HG02623 (cell line): ENCODE data around the gene ELMO3.

ENCODE experiments used
- ATAC-seq: cut with Tn5 transposase; IDR thresholded peaks from one replicate; pipeline ENCODE4 v1.9.1; 2021; ENCODE audit warnings: moderate library complexity; ENCODE audit not compliant: unreplicated experiment

ELMO3 gene

DNA sequence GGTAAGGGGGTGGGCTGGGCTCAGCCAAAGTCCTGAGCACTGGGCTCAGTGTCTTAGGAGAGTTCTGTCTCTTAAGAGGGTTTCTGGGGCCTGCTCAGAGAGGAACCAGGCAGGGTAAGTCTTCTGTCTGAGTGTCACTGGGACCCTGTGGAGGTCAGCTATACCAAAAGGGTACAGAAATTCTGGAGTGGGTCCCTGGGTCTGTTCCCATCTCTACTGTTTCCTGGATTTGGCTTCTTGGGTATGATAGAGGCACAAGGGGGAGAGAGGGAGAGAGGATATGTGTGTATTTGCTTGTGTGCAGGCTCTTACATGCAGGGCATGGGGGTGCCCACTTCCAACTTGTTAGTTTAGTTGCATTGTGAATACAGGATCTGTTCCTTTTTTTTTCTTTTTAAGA is 5.4 kb upstream of the ELMO3 start:
- no peak for ATAC-seq

DNA sequence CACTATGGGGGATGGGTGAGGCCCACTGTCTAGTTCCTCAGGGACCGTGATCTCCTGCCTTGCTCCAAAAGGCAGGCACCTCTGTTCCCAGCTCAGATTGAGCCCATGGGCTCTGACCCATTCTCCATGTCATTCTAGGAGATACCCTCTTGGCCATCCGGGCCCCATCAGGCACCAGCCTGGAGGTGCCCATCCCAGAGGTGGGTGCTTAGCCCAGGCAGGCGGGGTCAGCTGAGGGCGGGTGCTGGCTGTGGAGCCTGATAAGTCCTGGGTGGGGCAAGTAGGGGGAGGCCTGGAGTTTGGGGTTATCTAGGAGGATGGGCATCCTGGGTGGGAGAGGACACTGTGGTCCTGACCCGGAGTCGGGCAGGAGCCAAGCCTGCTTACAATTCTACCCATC is 4.7 kb upstream of the ELMO3 start:
- no peak for ATAC-seq

DNA sequence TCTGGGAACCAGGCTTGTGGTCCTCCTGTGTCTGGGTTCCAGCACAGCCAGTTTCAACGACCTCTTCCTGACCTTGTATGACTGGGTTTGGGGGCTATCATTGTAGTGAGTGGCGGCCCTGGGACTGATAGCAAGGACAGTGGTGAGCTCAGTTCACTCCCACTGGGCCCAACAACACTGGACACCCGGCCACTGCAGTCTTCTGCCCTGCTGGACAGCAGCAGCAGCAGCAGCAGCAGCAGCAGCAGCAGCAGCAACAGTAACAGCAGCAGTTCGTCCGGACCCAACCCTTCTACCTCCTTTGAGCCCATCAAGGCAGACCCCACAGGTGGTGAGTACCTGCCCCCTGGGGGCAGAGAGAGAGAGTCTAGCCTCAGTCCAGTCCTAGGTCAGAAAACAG is 3.3 kb upstream of the ELMO3 start:
- no peak for ATAC-seq

DNA sequence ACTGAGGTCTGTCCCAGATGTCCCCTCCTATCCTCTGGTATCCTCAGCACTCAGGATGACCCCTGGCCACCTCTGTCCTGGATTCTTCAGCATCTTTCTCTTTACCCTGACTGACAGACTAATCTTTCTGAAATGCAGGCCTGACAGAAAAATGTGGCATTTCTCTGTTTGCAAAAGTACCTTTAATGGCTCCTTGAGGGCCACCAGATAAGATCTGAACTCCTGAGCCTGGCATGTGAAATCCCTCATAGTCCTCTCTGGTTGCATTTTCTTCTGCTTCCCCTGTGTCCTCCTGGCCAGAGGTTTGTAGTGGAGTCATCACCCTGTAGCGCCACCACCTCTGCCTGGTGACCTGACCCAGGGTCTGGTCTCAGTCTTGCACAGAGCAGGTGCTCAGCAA is 2.0 kb upstream of the ELMO3 start:
- no peak for ATAC-seq

DNA sequence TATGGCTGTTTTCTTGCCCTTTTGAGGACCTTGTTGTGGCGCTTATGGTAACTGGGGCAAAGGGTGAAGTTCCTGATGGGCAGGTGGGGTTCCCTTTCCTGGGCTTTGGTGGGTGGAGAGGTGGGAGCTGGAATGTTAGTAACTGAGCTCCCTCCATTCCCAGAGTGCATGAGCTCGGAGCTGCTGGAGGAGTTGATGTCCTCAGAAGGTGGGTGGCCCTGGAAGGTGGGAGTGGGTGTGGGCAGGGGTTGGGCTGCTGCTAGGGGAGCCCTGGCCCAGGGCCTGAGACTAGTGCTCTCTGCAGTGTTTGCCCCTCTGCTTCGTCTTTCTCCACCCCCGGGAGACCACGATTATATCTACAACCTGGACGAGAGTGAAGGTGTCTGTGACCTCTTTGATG is 1.2 kb upstream of the ELMO3 start:
- no peak for ATAC-seq

DNA sequence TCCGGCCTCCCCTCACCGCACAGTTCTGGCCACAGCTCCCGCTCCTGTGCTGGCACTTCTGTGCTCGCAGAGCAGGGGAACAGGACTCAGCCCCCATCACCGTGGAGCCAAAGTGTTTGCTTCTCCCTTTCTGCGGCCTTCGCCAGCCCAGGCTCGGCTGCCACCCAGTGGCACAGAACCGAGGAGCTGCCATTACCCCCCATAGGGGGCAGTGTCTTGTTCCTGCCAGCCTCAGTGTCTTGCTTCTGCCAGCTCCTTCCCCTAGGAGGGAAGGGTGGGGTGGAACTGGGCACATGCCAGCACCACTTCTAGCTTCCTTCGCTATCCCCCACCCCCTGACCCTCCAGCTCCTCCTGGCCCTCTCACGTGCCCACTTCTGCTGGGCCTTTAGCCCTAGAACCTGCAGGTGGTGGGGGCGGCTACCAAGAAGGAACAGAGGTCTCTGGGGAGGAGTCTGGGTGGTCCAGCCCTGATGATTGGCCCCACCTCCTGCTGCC is 645 bp upstream of the ELMO3 start:
- no peak for ATAC-seq

DNA sequence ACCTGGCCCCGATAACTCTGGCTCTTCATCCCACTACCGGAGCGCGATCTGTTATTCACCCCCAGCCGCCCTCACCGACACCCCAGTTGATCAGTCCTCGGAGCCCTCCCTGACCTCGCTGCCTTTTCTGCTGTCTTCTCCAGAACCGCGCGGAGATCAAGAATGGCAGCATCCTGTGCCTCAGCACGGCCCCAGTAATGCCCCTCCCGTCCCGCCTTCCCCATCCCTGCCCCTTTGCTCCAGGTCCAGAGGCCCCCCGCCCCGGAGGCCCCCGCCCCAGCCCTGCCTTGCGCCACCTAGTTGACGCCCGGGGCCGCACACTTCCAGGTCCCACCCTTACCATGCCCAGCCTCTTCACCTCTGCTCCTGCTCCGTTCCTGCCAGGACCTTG is 872 bp downstream of the ELMO3 start:
- no peak for ATAC-seq

DNA sequence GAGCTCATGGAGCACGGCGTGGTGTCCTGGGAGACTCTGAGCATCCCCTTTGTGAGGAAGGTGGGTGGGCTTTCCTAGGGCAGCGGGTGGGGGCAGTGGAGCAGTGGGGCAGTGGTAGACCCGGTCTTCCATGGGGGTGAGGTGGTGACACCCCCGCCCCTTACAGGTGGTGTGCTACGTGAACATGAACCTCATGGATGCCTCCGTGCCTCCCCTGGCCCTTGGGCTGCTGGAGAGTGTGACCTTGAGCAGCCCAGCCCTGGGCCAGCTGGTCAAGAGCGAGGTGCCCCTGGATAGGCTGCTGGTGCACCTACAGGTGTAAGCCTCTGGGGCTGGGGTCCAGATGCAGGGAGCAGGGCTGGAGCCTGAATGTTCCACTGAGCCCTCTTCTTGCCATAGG is 1.6 kb downstream of the ELMO3 start:
- no peak for ATAC-seq

DNA sequence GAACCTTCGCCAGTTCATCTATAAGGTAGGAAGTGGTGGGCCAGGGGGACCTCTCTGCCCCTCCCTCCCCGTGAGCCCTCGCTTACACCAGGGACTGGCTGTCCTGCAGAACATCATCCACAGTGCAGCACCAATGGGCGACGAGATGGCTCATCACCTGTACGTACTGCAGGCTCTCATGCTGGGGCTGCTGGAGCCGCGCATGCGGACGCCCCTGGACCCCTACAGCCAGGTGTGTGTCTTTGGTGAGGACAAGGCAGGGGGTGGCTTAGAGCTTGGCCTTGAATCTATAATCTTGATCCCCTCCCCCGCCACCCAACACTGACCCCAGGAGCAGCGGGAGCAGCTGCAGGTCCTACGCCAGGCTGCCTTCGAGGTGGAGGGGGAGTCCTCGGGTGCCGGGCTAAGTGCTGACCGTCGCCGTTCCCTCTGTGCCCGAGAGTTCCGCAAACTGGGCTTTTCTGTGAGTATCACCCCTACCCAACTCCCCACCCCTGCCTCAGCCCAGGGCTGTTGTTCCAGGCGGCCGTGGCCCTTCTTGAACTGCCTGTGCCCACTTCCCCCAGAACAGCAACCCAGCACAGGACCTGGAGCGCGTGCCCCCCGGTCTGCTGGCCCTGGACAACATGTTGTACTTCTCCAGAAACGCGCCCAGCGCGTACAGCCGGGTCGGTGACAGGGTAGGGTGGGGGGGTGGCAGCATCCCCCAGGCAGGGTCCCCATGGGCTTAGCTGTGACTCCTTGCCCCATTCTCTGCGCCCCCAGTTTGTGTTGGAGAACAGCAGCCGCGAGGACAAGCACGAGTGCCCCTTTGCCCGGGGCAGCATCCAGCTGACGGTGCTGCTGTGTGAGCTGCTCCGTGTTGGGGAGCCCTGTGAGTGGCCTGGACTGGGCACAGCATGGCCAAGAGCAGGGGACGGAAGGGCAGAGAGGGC is 2.7 kb downstream of the ELMO3 start:
- no peak for ATAC-seq

DNA sequence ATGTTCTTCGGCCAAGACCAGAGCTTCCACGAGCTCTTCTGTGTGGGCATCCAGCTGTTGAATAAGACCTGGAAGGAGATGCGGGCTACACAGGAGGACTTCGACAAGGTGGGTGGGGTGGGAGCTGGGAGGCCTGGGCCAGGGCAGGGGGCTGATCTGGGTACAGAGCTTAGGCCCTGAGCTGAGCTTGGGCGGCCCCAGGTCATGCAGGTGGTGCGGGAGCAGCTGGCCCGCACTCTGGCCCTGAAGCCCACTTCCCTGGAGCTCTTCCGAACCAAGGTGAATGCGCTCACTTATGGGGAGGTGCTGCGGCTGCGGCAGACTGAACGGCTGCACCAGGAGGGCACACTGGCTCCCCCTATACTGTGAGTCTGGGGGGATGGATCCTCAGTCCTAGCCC is 3.5 kb downstream of the ELMO3 start:
- ATAC-seq = no peak

DNA sequence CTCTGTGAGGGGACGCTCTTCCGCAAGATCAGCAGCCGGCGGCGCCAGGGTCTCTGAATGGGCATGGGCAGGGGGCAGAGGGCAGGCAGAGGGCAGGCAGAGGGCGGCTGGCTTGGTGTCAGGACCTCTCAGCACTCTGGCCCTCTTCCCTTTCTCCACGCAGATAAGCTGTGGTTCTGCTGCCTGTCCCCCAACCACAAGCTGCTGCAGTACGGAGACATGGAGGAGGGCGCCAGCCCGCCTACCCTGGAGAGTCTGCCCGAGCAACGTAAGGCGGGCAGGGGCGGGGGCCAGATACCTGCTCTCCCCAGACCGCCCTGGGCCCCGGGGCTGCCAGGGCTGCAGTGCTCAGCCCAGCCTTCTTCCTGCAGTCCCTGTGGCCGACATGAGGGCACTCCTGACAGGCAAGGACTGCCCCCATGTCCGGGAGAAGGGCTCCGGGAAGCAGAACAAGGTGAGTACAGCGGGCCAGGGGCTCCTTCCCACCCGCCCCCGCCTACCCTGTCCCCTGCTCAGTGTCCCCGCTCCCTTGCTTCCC is 4.1 kb downstream of the ELMO3 start:
- no peak for ATAC-seq

DNA sequence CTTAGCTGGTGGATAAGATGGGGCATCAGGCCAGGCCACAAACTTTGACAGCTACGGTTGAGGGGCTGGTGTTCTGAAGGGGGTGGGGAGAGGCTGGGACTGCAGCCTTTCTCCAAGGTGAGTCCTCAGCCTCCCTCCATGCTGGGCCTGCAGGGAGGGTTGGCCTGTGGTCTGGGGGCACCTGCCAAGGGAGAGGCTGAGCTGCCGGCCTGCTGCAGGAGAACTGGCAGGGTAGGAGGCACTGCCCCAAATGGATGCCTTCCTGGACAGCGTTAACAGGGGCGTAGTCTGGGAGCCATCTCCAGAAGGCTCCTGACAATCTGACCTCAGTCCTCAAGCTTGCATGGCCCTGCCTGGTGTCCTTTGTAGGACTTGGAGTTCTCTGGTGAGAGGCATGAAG is 5.1 kb downstream of the ELMO3 start:
- no peak for ATAC-seq

DNA sequence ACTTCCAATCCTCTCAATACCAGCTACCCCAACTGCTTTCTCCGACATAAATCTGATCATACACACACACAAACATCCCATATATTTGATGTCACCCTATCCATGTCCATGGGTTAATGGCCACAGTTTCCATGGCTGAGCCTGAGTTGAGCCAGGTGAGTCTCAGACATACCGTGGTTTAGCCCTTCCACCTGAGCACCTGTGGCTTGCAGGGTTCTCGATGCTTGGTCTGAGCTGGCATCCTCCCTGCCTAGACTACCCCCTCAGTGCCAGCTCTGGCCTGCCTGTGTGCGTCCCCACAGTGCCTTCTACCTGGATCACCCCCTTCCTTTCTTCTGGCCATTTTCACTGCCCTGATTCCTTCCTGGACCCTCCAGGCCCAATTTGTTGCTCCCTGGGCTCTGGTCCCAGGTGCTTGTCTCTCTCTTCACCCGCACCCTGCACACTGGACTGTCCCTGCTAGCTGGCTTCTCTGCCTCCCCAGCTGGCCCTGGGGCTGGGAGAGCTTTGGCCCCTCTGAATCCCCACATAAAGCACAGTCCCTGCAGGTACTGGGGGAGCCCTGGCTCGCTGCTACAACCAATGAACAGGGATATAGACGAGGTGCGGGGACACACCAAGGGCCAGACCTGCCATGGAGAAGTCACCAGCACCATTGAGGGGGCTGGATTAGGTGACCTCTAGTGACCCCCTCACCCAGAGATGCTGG is 7.4 kb downstream of the ELMO3 start:
- no peak for ATAC-seq

DNA sequence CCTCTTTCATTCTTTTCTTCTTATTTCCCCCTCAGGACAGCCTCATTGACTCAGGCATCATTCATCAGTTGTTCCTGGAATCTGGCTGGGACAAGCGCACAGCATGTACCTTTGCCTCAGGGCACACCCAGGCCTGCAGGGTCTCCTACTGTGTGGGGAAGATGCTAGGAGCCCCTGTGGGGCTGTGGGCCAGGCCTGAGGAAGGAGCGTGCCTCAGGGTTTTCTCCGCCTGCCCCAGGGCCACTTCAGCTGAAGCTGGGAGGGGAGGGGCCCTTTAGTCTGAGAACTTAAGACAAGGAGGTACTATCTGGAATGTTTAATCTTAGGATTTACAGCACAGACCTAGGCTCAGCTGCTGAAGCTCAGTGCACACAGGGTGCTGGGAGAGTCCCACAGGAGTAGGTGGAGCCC is 7.9 kb downstream of the ELMO3 start:
- no peak for ATAC-seq

DNA sequence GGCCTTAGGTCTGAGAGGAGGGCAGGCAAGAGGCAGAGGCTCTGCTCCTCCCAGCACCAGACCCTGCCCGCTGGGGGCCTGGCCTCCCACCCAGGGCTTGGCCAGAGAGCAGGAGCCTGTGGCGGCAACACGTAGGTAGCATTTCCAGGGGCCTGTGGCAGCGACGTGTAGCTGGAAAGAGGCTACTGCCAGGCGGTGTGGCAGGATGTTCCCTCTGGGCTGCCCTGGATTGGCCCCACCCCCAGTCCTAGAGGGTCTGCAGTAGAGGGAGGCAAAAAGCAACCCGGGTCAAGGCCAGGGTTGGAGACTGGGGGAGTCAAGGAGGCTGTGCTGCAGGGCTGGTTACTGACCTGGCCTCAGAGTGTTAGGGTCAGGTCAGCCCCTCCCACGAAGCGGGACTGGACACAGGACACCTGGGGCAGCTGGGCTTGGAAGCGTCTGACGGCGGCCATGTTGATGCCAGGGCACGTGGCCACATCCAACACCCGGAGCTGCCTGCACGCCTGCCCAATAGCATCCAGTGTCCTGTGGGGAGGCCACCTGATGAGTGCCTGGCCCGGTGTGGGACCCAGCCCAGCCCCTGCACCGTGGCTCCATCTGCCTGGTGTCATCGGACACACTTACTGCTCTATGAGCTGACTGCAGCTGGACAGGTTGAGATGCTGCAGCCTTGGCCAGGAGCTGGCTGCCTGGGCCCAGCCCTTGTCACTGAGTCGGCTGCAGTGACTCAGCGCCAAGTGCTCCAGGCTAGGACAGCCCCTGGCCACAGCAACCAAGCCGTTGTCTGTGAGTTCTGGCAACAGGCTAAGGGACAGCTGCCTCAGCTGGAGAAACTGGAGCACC is 8.5 kb downstream of the ELMO3 start:
- ATAC-seq = no peak

DNA sequence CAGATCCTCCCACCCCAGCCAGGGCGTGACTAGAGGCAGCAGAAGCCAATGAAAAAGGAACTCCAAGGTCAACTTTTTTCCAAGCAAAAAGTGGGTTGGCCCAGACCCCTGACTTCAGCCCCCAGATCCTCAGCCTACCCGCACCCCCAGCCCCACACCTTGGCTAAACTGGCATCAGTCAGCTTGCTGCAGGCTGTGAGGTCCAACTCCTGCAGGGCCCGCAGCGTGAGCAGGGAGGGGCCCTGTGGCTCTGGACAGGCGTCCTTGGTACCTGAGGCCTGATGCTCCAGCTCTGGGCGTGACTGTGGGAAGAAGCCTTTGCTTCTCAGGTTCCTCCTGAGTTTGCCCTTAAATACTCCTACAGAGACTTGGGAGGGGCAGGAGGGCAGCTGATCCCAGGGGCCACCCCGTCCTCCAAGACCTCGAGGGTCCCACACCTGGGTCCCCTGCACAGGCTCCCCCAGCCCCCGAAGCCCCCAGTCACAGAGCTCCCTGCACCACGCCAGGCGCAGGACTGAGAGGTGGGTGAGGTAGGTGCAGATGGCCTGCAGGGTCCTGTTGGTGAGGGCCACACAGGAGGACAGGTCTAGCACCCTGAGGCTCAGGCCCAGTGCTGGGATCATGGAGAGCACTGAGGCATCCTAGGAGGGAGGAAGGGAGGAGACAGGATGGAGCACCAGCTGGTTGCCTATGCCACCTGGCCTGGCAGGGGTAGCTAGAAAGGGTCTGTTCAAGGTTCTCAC is 9.4 kb downstream of the ELMO3 start:
- ATAC-seq = no peak

DNA sequence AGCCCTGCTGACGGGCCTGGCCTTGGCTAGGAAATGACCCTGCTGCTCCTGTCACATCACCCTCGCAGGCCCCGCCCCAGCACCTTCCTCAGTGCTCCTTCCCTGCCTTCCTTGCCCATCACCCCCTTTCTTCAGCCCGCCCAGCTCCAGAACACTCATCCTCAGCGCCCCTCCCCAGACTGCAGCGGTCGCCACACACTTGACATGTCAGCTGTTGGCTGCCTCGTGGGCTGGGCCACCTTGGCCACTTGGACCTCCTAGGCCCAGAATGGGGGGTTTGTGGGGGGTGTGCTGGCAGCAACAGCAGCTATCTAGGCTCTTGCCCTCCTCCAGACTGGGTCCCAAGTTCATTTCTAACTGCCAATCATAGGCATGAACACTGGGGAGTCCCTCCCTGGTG is 10.6 kb downstream of the ELMO3 start:
- no peak for ATAC-seq

DNA sequence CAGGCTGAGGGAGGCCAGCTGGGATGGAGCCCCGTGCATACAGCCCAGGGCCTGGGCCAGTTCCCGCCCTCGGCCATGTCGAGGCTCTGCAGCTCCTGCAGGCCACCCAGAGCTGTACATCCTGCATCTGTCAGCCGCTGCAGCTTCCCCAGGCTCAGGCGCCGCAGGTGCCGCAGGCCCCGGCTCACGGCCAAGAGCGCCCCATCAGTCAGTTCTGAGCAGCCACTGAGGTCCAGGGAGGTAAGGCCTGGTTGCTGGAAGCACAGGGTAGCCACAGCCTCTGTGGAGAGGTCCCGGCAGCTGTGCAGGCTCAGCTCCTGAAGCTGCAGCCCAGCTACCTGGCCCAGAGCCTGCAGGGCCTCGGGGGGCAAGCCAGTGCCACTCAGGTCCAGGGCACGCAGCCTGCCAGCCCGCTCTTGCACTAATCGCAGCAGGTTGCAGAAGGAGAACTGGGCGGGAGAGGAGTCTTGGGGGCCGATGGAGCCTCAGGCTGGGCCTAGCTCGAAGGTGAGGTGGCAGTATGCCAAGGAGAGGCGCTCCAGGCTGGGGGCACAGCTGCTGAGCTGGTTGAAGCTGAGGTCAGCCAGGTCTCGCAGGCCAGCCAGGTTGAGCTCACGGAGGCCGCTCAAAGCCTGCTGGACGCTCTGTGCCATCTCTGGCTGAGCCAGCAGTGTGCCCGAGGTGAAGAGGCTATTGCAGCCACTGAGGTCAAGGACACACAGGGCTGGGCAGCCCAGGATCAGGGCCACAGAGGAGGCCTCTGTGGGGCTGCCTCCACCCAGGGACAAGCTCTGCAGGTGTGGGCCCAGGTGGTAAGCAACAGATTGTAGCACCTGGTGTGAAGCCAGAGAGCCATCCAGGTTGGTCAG is 11.4 kb downstream of the ELMO3 start:
- no peak for ATAC-seq

DNA sequence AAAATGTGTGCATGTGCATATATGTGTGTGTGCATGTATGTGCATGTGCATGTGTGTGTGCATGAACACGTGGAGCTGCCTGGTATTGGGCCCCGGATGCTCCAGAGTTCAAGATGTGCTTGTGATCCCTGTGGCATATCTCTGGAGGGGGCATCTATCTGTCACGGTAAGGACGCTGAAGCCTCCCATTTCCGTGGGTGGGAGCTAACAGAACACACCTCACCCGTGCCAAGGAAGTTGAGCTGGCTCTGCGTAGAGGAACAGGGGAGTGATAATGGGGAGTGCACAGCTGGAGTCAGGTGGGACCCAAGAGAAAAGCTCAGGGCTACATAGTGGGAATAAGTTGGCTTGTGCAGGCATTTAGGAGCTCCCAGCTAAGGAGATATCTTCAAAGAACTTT is 12.7 kb downstream of the ELMO3 start:
- no peak for ATAC-seq
